PFSK-1 (cell line): Measurements from ENCODE around the gene NHLRC2.

Experiments used
- FOXP2 ChIP-seq: optimal IDR thresholded peaks from 2 replicates; pipeline ENCODE3; 2011; ENCODE audit warnings: borderline replicate concordance, control low read depth, inconsistent platforms; ENCODE audit not compliant: insufficient read depth; ENCODE audit errors: extremely low read length, extremely low read depth
- POLR2AphosphoS5 ChIP-seq: IDR thresholded peaks from 2 replicates; pipeline ENCODE4 v1.6.1; 2012; ENCODE audit warnings: low read depth, mild to moderate bottlenecking, control low read depth, low read length, moderate library complexity
- TAF1 ChIP-seq: IDR thresholded peaks from 2 replicates; pipeline ENCODE4 v1.6.1; 2012; ENCODE audit warnings: low read length, control low read depth, borderline replicate concordance; ENCODE audit not compliant: insufficient read depth
- TF ChIP-seq, protein P1 (sequence below), 2 experiments: IDR thresholded peaks; 2 replicates each; pipeline versions ENCODE4 v1.6.1 to v1.8.0; 2011 to 2012; ENCODE audit warnings: low read depth in 2 of 2, low read length in 2 of 2, control low read depth in 1 of 2, inconsistent platforms in 1 of 2, mild to moderate bottlenecking in 1 of 2, moderate library complexity in 1 of 2; ENCODE audit not compliant: insufficient read depth in 1 of 2

- no peak for TF ChIP-seq POLR2AphosphoS5
- no peak for TF ChIP-seq TAF1
- TF ChIP-seq FOXP2 = no peak
- TF ChIP-seq, protein P1, sequence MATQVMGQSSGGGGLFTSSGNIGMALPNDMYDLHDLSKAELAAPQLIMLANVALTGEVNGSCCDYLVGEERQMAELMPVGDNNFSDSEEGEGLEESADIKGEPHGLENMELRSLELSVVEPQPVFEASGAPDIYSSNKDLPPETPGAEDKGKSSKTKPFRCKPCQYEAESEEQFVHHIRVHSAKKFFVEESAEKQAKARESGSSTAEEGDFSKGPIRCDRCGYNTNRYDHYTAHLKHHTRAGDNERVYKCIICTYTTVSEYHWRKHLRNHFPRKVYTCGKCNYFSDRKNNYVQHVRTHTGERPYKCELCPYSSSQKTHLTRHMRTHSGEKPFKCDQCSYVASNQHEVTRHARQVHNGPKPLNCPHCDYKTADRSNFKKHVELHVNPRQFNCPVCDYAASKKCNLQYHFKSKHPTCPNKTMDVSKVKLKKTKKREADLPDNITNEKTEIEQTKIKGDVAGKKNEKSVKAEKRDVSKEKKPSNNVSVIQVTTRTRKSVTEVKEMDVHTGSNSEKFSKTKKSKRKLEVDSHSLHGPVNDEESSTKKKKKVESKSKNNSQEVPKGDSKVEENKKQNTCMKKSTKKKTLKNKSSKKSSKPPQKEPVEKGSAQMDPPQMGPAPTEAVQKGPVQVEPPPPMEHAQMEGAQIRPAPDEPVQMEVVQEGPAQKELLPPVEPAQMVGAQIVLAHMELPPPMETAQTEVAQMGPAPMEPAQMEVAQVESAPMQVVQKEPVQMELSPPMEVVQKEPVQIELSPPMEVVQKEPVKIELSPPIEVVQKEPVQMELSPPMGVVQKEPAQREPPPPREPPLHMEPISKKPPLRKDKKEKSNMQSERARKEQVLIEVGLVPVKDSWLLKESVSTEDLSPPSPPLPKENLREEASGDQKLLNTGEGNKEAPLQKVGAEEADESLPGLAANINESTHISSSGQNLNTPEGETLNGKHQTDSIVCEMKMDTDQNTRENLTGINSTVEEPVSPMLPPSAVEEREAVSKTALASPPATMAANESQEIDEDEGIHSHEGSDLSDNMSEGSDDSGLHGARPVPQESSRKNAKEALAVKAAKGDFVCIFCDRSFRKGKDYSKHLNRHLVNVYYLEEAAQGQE (IDR thresholded peaks at IDR 0.05; ENCODE audit: insufficient read depth in 1 of 2, low read depth in 2 of 2, low read length in 2 of 2) = no peak
Measured at GRCh38 chr10:113947184-113948041, 93.0 kb downstream of the NHLRC2 start.
